GM23338 (cell line): ENCODE results near the gene OR4F17.
"Not testable (repeated sequence)": the region's sequence is repeated elsewhere in the genome, so short reads cannot be mapped to it uniquely, and the experiment has no call there.

Experiments
- CREB1 ChIP-seq: fragments of 250-450 bp; sonication (Bioruptor Pico); IDR thresholded peaks from 2 replicates; pipeline ENCODE4 v1.5.0; 2020; ENCODE audit warnings: low read depth, mild to moderate bottlenecking, moderate library complexity
- CTCF ChIP-seq, 2 experiments: fragments of 200-600 bp in 1 of 2; sonication (generic) in 1 of 2; conservative IDR thresholded peaks; 2 replicates each; pipeline versions ENCODE4 v1.5.1 to v1.6.1; 2016 to 2017; ENCODE audit warnings: antibody characterized with exemption in 2 of 2, low read depth in 2 of 2, mild to moderate bottlenecking in 2 of 2, moderate library complexity in 1 of 2
- ETS1 ChIP-seq: IDR thresholded peaks from 2 replicates; pipeline ENCODE4 v1.6.1; 2016; ENCODE audit warnings: antibody characterized with exemption
- EZH2 ChIP-seq: fragments of 200-600 bp; sonication (generic); IDR thresholded peaks from one replicate; pipeline ENCODE4 v1.8.0; 2017; ENCODE audit warnings: antibody characterized with exemption, mild to moderate bottlenecking, low read depth; ENCODE audit not compliant: unreplicated experiment
- EZH2phosphoT487 ChIP-seq: fragments of 200-600 bp; sonication (generic); IDR thresholded peaks from one replicate; pipeline ENCODE4 v1.8.1; 2018; ENCODE audit warnings: antibody characterized with exemption; ENCODE audit not compliant: unreplicated experiment
- JUNB ChIP-seq: IDR thresholded peaks from one replicate; pipeline ENCODE4 v1.6.1; 2016; ENCODE audit warnings: antibody characterized with exemption; ENCODE audit not compliant: unreplicated experiment
- NANOG ChIP-seq: IDR thresholded peaks from 2 replicates; pipeline ENCODE4 v1.6.1; 2016; ENCODE audit warnings: antibody characterized with exemption, borderline replicate concordance
- POLR2AphosphoS5 ChIP-seq: IDR thresholded peaks from 2 replicates; pipeline ENCODE4 v1.6.1; 2016; ENCODE audit warnings: antibody characterized with exemption, low read depth
- REST ChIP-seq: IDR thresholded peaks from one replicate; pipeline ENCODE4 v1.6.1; 2018; ENCODE audit warnings: antibody characterized with exemption; ENCODE audit not compliant: unreplicated experiment
- STAT1 ChIP-seq: IDR thresholded peaks from one replicate; pipeline ENCODE4 v1.6.1; 2016; ENCODE audit warnings: antibody characterized with exemption; ENCODE audit not compliant: unreplicated experiment
- ZNF114 ChIP-seq: fragments of 250-450 bp; sonication (Bioruptor Pico); IDR thresholded peaks from 2 replicates; pipeline ENCODE4 v1.5.0; 2020; ENCODE audit warnings: mild to moderate bottlenecking, moderate library complexity
- ZNF331 ChIP-seq: fragments of 250-450 bp; sonication (Bioruptor Pico); IDR thresholded peaks from 2 replicates; pipeline ENCODE4 v1.5.0; 2020; ENCODE audit warnings: low read depth, mild to moderate bottlenecking, moderate library complexity

GRCh38 chr19:90678-91077, 16.2 kb upstream of the OR4F17 start:
- TF ChIP-seq CTCF (conservative IDR thresholded peaks at IDR 0.05; ENCODE audit: low read depth in 2 of 2); CREB1; EZH2; POLR2AphosphoS5; ETS1; REST; EZH2phosphoT487; NANOG; STAT1; ZNF331 (CRISPR knock-in tag); JUNB; ZNF114 (CRISPR knock-in tag): not testable (repeated sequence)
